Measurements from ENCODE around the gene STK32B. TPM values are rescaled to one million over a fixed set of nuclear protein-coding genes. Genes with fewer than 3 reads are reported as not detected.

STK32B gene
- total and polyA plus RNA-seq, 2 of the 4 experiments (the other 2 are of a cell fraction), result 5.5 to 6.3 TPM

GRCh38 chr4:5110901-5111300 is 59.6 kb downstream of the STK32B start:
- Histone ChIP-seq H2AK9ac (replicated peaks; ENCODE audit: low read depth, low read length, poor library complexity) (no peak overlapping the region), H4K91ac (ENCODE audit: insufficient read depth, low read depth, low read length) (no peak overlapping the region), H3K4me1 (ENCODE audit: control insufficient read depth, insufficient read depth, low read length) (peaks cover 9% of the 10 kb centered on the region), H2BK15ac (ENCODE audit: low read depth, low read length) (no peak overlapping the region), H2AK5ac (ENCODE audit: low read depth, low read length) (no peak overlapping the region), H3K36me3 (ENCODE audit: control insufficient read depth, insufficient read depth, low read length) (no peaks in the 10 kb centered on the region), H2BK5ac (ENCODE audit: low read depth, low read length, poor library complexity, severe bottlenecking) (no peak overlapping the region), H3K9me3 (ENCODE audit: control insufficient read depth, insufficient read depth, low read length) (no peaks in the 10 kb centered on the region), H3K9ac (ENCODE audit: low read depth, low read length) (no peak overlapping the region), H3K27me3 (ENCODE audit: control insufficient read depth, insufficient read depth, low read length) (no peaks in the 10 kb centered on the region), H2BK20ac (ENCODE audit: low read depth, low read length) (no peak overlapping the region), H3K14ac (replicated peaks; ENCODE audit: low read depth, low read length) (no peak overlapping the region), H3K18ac (ENCODE audit: low read depth, low read length) (no peak overlapping the region), H3K4ac (ENCODE audit: low read depth, low read length) (no peak overlapping the region), H3K4me2 (ENCODE audit: low read depth, low read length) (no peak overlapping the region), H3K27ac (ENCODE audit: insufficient read depth, low read length) (no peak overlapping the region), H4K20me1 (ENCODE audit: insufficient read depth, low read length) (no peaks in the 10 kb centered on the region), H3K79me1 (ENCODE audit: low read depth in 1 of 2, low read length in 2 of 2) (peaks cover 0 to 4% of the 10 kb centered on the region in 2 experiments; a peak in 1 of 4 replicates), H4K5ac (ENCODE audit: low read depth, low read length) (no peak overlapping the region), H2BK120ac (ENCODE audit: low read depth, low read length) (no peak overlapping the region), H3K23ac (ENCODE audit: low read depth, low read length) (no peak overlapping the region), H2AFZ (replicated peaks; ENCODE audit: low read length, poor library complexity) (no peak overlapping the region), H3K56ac (ENCODE audit: extremely low read depth, insufficient read depth, low read length) (no peak overlapping the region), H3K4me3 (ENCODE audit: insufficient read depth, low read depth, low read length) (no peak overlapping the region), H4K8ac (ENCODE audit: low read depth in 2 of 2, low read length in 2 of 2) (no peak overlapping the region), H3K9me1 (ENCODE audit: insufficient read depth, low read length) (peaks cover under 1% of the 10 kb centered on the region; the same call in 1 of the 2 replicates)
- dilution Hi-C loops (cut with HindIII; ENCODE audit: low sequenced_read_pairs, unreplicated experiment), result no loop called here
- ATAC-seq (ENCODE audit: low read depth) (no peak), DNase-seq (no peak)
- WGBS, 2 experiments (ENCODE audit: extremely low coverage in 2 of 2, insufficient read length in 1 of 2), result no CpG with 5 or more reads among the region's 1 CpG
- ChIA-PET CTCF (no interaction called here), POLR2A (ENCODE audit: unreplicated experiment) (no interaction called here)
- no TSS peak for BruUV-seq (replicated peaks)
- intact Hi-C loops (cut with micrococcal nuclease), result no loop called here
- in situ Hi-C loops (cut with MboI; ENCODE audit: low sequenced_read_pairs), result no loop called here
- no peak for TF ChIP-seq RAD21 (IDR thresholded peaks at IDR 0.05; ENCODE audit: low read length)
- no peak for TF ChIP-seq NFE2L2 (IDR thresholded peaks at IDR 0.05; ENCODE audit: low read depth, low read length)
- no peak for TF ChIP-seq SMC3 (IDR thresholded peaks at IDR 0.05; ENCODE audit: low read depth, low read length)
- TF ChIP-seq USF2 (IDR thresholded peaks at IDR 0.05; ENCODE audit: low read depth, low read length), result no peak
- no peak for TF ChIP-seq MAZ (IDR thresholded peaks at IDR 0.05; ENCODE audit: borderline replicate concordance, low read depth, low read length)
- no peak for TF ChIP-seq POLR2A (IDR thresholded peaks at IDR 0.05; ENCODE audit: low read depth, low read length)
- no peak for TF ChIP-seq BHLHE40 (IDR thresholded peaks at IDR 0.05; ENCODE audit: low read depth, low read length)
- TF ChIP-seq RFX5 (IDR thresholded peaks at IDR 0.05; ENCODE audit: low read depth, low read length), result no peak
- no peak for TF ChIP-seq ELK1 (IDR thresholded peaks at IDR 0.05; ENCODE audit: borderline replicate concordance, low read depth, low read length)
- no peak for TF ChIP-seq MAFK (IDR thresholded peaks at IDR 0.05; ENCODE audit: low read depth, low read length)
- no peak for TF ChIP-seq FOS (IDR thresholded peaks at IDR 0.05; ENCODE audit: low read depth, low read length)
- TF ChIP-seq, protein P1, sequence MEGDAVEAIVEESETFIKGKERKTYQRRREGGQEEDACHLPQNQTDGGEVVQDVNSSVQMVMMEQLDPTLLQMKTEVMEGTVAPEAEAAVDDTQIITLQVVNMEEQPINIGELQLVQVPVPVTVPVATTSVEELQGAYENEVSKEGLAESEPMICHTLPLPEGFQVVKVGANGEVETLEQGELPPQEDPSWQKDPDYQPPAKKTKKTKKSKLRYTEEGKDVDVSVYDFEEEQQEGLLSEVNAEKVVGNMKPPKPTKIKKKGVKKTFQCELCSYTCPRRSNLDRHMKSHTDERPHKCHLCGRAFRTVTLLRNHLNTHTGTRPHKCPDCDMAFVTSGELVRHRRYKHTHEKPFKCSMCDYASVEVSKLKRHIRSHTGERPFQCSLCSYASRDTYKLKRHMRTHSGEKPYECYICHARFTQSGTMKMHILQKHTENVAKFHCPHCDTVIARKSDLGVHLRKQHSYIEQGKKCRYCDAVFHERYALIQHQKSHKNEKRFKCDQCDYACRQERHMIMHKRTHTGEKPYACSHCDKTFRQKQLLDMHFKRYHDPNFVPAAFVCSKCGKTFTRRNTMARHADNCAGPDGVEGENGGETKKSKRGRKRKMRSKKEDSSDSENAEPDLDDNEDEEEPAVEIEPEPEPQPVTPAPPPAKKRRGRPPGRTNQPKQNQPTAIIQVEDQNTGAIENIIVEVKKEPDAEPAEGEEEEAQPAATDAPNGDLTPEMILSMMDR (conservative IDR thresholded peaks at IDR 0.05; ENCODE audit: low read depth, low read length), result no peak
- no peak for TF ChIP-seq CHD1 (IDR thresholded peaks at IDR 0.05; ENCODE audit: low read depth, low read length)
- TF ChIP-seq MXI1 (IDR thresholded peaks at IDR 0.05; ENCODE audit: borderline replicate concordance, low read depth, low read length), result no peak
- TF ChIP-seq CEBPB (IDR thresholded peaks at IDR 0.05; ENCODE audit: low read depth, low read length), result no peak
- TF ChIP-seq RCOR1 (IDR thresholded peaks at IDR 0.05; ENCODE audit: insufficient replicate concordance, low read length), result no peak
